GM10266 (cell line): ENCODE data around the gene CT45A2.
"Not testable (repeated sequence)": the region's sequence is repeated elsewhere in the genome, so short reads cannot be mapped to it uniquely, and the experiment has no call there.

Source experiments
- DNase-seq: peaks from one replicate; pipeline ENCODE4 v3.0.0; 2012; ENCODE audit errors: extremely low spot score

Gene CT45A2

GRCh38 chrX:135819912-135820311, at the start of gene CT45A2:
Gene CT45A2, minus strand, starts transcription at chrX:135820012. Its CDS starts 3,747 bp downstream, at chrX:135816265.
- not testable (repeated sequence) for DNase-seq

GRCh38 chrX:135854438-135854837, 34.6 kb upstream of the CT45A2 start, which contains the start of gene CT45A8:
Gene CT45A8, minus strand, starts transcription at chrX:135854538. Its CDS starts 3,755 bp downstream, at chrX:135850783.
- DNase-seq: not testable (repeated sequence)

- not testable (repeated sequence) for DNase-seq
These were observed 17.4 kb upstream of the CT45A2 start, which contains the start of gene CT45A7 for GRCh38 chrX:135837180-135837579. Gene CT45A7, minus strand, starts transcription at chrX:135837280. Its CDS starts 3,747 bp downstream, at chrX:135833533.

GRCh38 chrX:135802687-135803086, 17.1 kb downstream of the CT45A2 start, which contains the start of gene CT45A6:
Gene CT45A6, minus strand, starts transcription at chrX:135802787. Its CDS starts 3,794 bp downstream, at chrX:135798993.
- DNase-seq: not testable (repeated sequence)

GRCh38 chrX:135785403-135785802, 34.4 kb downstream of the CT45A2 start, which contains the start of gene CT45A5:
Gene CT45A5, minus strand, starts transcription at chrX:135785503. Its CDS starts 3,774 bp downstream, at chrX:135781729.
- DNase-seq: not testable (repeated sequence)

- DNase-seq: not testable (repeated sequence)
These were observed 51.7 kb downstream of the CT45A2 start, which contains the start of gene CT45A3 for GRCh38 chrX:135768091-135768490. Gene CT45A3, minus strand, starts transcription at chrX:135768191. Its CDS starts 3,747 bp downstream, at chrX:135764444.
